Measurements from ENCODE around the gene GREB1L. TPM values are rescaled to one million over a fixed set of nuclear protein-coding genes. Genes with fewer than 3 reads are reported as not detected.
A peak's percentile ranks its signal among the peaks of the same experiment; 100 is the strongest.

Gene GREB1L
- total RNA-seq, 1 donor from 2014 or later: 12.5 TPM

GRCh38 chr18:21457179-21457535, 215.1 kb downstream of the GREB1L start:
- H3K4me3 ChIP-seq (ENCODE audit: low read length in 3 of 3): no peak overlapping the region
- H3K27me3 ChIP-seq (ENCODE audit: control insufficient read depth in 3 of 3, insufficient read depth in 3 of 3, low read length in 3 of 3): no peaks in the 10 kb centered on the region
- H3K9me3 ChIP-seq (ENCODE audit: control insufficient read depth in 3 of 3, low read length in 3 of 3): no peaks in the 10 kb centered on the region
- peaks cover 38 to 62% (median 55%) of the 10 kb centered on the region in 3 donors for H3K4me1 ChIP-seq (ENCODE audit: control insufficient read depth in 3 of 3, insufficient read depth in 3 of 3, low read length in 3 of 3)
- no peaks in the 10 kb centered on the region for H3K36me3 ChIP-seq (ENCODE audit: control insufficient read depth in 3 of 3, insufficient read depth in 3 of 3, low read length in 3 of 3)
- peak overlapping the region in 2 of 3 donors; percentile 1 to 24 for H3K9ac ChIP-seq (ENCODE audit: low read depth in 1 of 3, low read length in 3 of 3)
- peak overlapping the region; percentile 94 for H3K27ac ChIP-seq (ENCODE audit: low read depth, low read length)

- H3K9me3 ChIP-seq (ENCODE audit: control insufficient read depth in 3 of 3, low read length in 3 of 3): no peaks in the 10 kb centered on the region
- peaks cover 35 to 54% (median 50%) of the 10 kb centered on the region in 3 donors for H3K4me1 ChIP-seq (ENCODE audit: control insufficient read depth in 3 of 3, insufficient read depth in 3 of 3, low read length in 3 of 3)
- H3K9ac ChIP-seq (ENCODE audit: low read depth in 1 of 3, low read length in 3 of 3): peak overlapping the region; percentile 45 to 81 (median 66)
- H3K4me3 ChIP-seq (ENCODE audit: low read length in 3 of 3): peak overlapping the region in 2 of 3 donors; percentile 1 to 34
- peak overlapping the region; percentile 94 for H3K27ac ChIP-seq (ENCODE audit: low read depth, low read length)
- H3K36me3 ChIP-seq (ENCODE audit: control insufficient read depth in 3 of 3, insufficient read depth in 3 of 3, low read length in 3 of 3): no peaks in the 10 kb centered on the region
- H3K27me3 ChIP-seq (ENCODE audit: control insufficient read depth in 3 of 3, insufficient read depth in 3 of 3, low read length in 3 of 3): no peaks in the 10 kb centered on the region
Observed at GRCh38 chr18:21458310-21458709, 216.3 kb downstream of the GREB1L start.

GRCh38 chr18:21458788-21459187, 216.8 kb downstream of the GREB1L start:
- Histone ChIP-seq H3K4me1 (ENCODE audit: control insufficient read depth in 3 of 3, insufficient read depth in 3 of 3, low read length in 3 of 3) (peaks cover 33 to 53% (median 52%) of the 10 kb centered on the region in 3 donors), H3K27me3 (ENCODE audit: control insufficient read depth in 3 of 3, insufficient read depth in 3 of 3, low read length in 3 of 3) (no peaks in the 10 kb centered on the region), H3K9me3 (ENCODE audit: control insufficient read depth in 3 of 3, low read length in 3 of 3) (no peaks in the 10 kb centered on the region), H3K27ac (ENCODE audit: low read depth, low read length) (peak overlapping the region; percentile 94), H3K36me3 (ENCODE audit: control insufficient read depth in 3 of 3, insufficient read depth in 3 of 3, low read length in 3 of 3) (no peaks in the 10 kb centered on the region), H3K4me3 (ENCODE audit: low read length in 3 of 3) (peak overlapping the region in 2 of 3 donors; percentile 34 to 41), H3K9ac (ENCODE audit: low read depth in 1 of 3, low read length in 3 of 3) (peak overlapping the region; percentile 45 to 81 (median 66))

- no peaks in the 10 kb centered on the region for H3K27me3 ChIP-seq (ENCODE audit: control insufficient read depth in 3 of 3, insufficient read depth in 3 of 3, low read length in 3 of 3)
- H3K36me3 ChIP-seq (ENCODE audit: control insufficient read depth in 3 of 3, insufficient read depth in 3 of 3, low read length in 3 of 3): no peaks in the 10 kb centered on the region
- peaks cover 30 to 43% (median 42%) of the 10 kb centered on the region in 3 donors for H3K4me1 ChIP-seq (ENCODE audit: control insufficient read depth in 3 of 3, insufficient read depth in 3 of 3, low read length in 3 of 3)
- no peaks in the 10 kb centered on the region for H3K9me3 ChIP-seq (ENCODE audit: control insufficient read depth in 3 of 3, low read length in 3 of 3)
- H3K4me3 ChIP-seq (ENCODE audit: low read length in 3 of 3): peak overlapping the region in 2 of 3 donors; percentile 34 to 45
- H3K9ac ChIP-seq (ENCODE audit: low read depth in 1 of 3, low read length in 3 of 3): peak overlapping the region in 2 of 3 donors; percentile 27 to 80
- H3K27ac ChIP-seq (ENCODE audit: low read depth, low read length): peak overlapping the region; percentile 94
Observed at GRCh38 chr18:21459706-21460286, 217.8 kb downstream of the GREB1L start.

GRCh38 chr18:21461460-21461859, 219.4 kb downstream of the GREB1L start:
- Histone ChIP-seq H3K4me3 (ENCODE audit: low read length in 3 of 3) (peak overlapping the region in 2 of 3 donors; percentile 6 to 35), H3K27me3 (ENCODE audit: control insufficient read depth in 3 of 3, insufficient read depth in 3 of 3, low read length in 3 of 3) (no peaks in the 10 kb centered on the region), H3K9ac (ENCODE audit: low read depth in 1 of 3, low read length in 3 of 3) (peak overlapping the region in 2 of 3 donors; percentile 20 to 54), H3K4me1 (ENCODE audit: control insufficient read depth in 3 of 3, insufficient read depth in 3 of 3, low read length in 3 of 3) (peaks cover 28 to 36% (median 34%) of the 10 kb centered on the region in 3 donors), H3K27ac (ENCODE audit: low read depth, low read length) (peak overlapping the region; percentile 80), H3K36me3 (ENCODE audit: control insufficient read depth in 3 of 3, insufficient read depth in 3 of 3, low read length in 3 of 3) (no peaks in the 10 kb centered on the region), H3K9me3 (ENCODE audit: control insufficient read depth in 3 of 3, low read length in 3 of 3) (no peaks in the 10 kb centered on the region)

- H3K27me3 ChIP-seq (ENCODE audit: control insufficient read depth in 3 of 3, insufficient read depth in 3 of 3, low read length in 3 of 3): no peaks in the 10 kb centered on the region
- H3K36me3 ChIP-seq (ENCODE audit: control insufficient read depth in 3 of 3, insufficient read depth in 3 of 3, low read length in 3 of 3): no peaks in the 10 kb centered on the region
- H3K27ac ChIP-seq (ENCODE audit: low read depth, low read length): no peak overlapping the region
- H3K9me3 ChIP-seq (ENCODE audit: control insufficient read depth in 3 of 3, low read length in 3 of 3): no peaks in the 10 kb centered on the region
- no peak overlapping the region for H3K9ac ChIP-seq (ENCODE audit: low read depth in 1 of 3, low read length in 3 of 3)
- peaks cover 24 to 26% (median 25%) of the 10 kb centered on the region in 3 donors for H3K4me1 ChIP-seq (ENCODE audit: control insufficient read depth in 3 of 3, insufficient read depth in 3 of 3, low read length in 3 of 3)
- no peak overlapping the region for H3K4me3 ChIP-seq (ENCODE audit: low read length in 3 of 3)
Observed at GRCh38 chr18:21463718-21464117, 221.7 kb downstream of the GREB1L start.

- peaks cover 1 to 5% (median 2%) of the 10 kb centered on the region in 3 donors for H3K4me1 ChIP-seq (ENCODE audit: control insufficient read depth in 3 of 3, insufficient read depth in 3 of 3, low read length in 3 of 3)
- no peak overlapping the region for H3K9ac ChIP-seq (ENCODE audit: low read depth in 1 of 3, low read length in 3 of 3)
- H3K36me3 ChIP-seq (ENCODE audit: control insufficient read depth in 3 of 3, insufficient read depth in 3 of 3, low read length in 3 of 3): no peaks in the 10 kb centered on the region
- no peaks in the 10 kb centered on the region for H3K9me3 ChIP-seq (ENCODE audit: control insufficient read depth in 3 of 3, low read length in 3 of 3)
- no peak overlapping the region for H3K4me3 ChIP-seq (ENCODE audit: low read length in 3 of 3)
- H3K27me3 ChIP-seq (ENCODE audit: control insufficient read depth in 3 of 3, insufficient read depth in 3 of 3, low read length in 3 of 3): no peaks in the 10 kb centered on the region
- H3K27ac ChIP-seq (ENCODE audit: low read depth, low read length): no peak overlapping the region
Observed at GRCh38 chr18:21468514-21469164, 226.6 kb downstream of the GREB1L start.

- Histone ChIP-seq H3K9me3 (ENCODE audit: control insufficient read depth in 3 of 3, low read length in 3 of 3) (no peaks in the 10 kb centered on the region), H3K27ac (ENCODE audit: low read depth, low read length) (no peak overlapping the region), H3K4me3 (ENCODE audit: low read length in 3 of 3) (no peak overlapping the region), H3K9ac (ENCODE audit: low read depth in 1 of 3, low read length in 3 of 3) (no peak overlapping the region), H3K36me3 (ENCODE audit: control insufficient read depth in 3 of 3, insufficient read depth in 3 of 3, low read length in 3 of 3) (no peaks in the 10 kb centered on the region), H3K27me3 (ENCODE audit: control insufficient read depth in 3 of 3, insufficient read depth in 3 of 3, low read length in 3 of 3) (no peaks in the 10 kb centered on the region), H3K4me1 (ENCODE audit: control insufficient read depth in 3 of 3, insufficient read depth in 3 of 3, low read length in 3 of 3) (peaks cover 0 to 2% (median 0%) of the 10 kb centered on the region in 3 donors)
Observed at GRCh38 chr18:21472741-21473140, 230.7 kb downstream of the GREB1L start.

GRCh38 chr18:21474621-21475020, 232.6 kb downstream of the GREB1L start:
- H3K9ac ChIP-seq (ENCODE audit: low read depth in 1 of 3, low read length in 3 of 3): no peak overlapping the region
- no peaks in the 10 kb centered on the region for H3K27me3 ChIP-seq (ENCODE audit: control insufficient read depth in 3 of 3, insufficient read depth in 3 of 3, low read length in 3 of 3)
- no peak overlapping the region for H3K27ac ChIP-seq (ENCODE audit: low read depth, low read length)
- H3K4me1 ChIP-seq (ENCODE audit: control insufficient read depth in 3 of 3, insufficient read depth in 3 of 3, low read length in 3 of 3): no peaks in the 10 kb centered on the region
- H3K4me3 ChIP-seq (ENCODE audit: low read length in 3 of 3): no peak overlapping the region
- no peaks in the 10 kb centered on the region for H3K9me3 ChIP-seq (ENCODE audit: control insufficient read depth in 3 of 3, low read length in 3 of 3)
- H3K36me3 ChIP-seq (ENCODE audit: control insufficient read depth in 3 of 3, insufficient read depth in 3 of 3, low read length in 3 of 3): no peaks in the 10 kb centered on the region

GRCh38 chr18:21479721-21480120, 237.7 kb downstream of the GREB1L start:
- no peak overlapping the region for H3K9ac ChIP-seq (ENCODE audit: low read depth in 1 of 3, low read length in 3 of 3)

More at GRCh38 chr18:21479721-21480120, 237.7 kb downstream of the GREB1L start:
- Histone ChIP-seq H3K4me3 (ENCODE audit: low read length in 3 of 3) (no peak overlapping the region), H3K36me3 (ENCODE audit: control insufficient read depth in 3 of 3, insufficient read depth in 3 of 3, low read length in 3 of 3) (no peaks in the 10 kb centered on the region), H3K27me3 (ENCODE audit: control insufficient read depth in 3 of 3, insufficient read depth in 3 of 3, low read length in 3 of 3) (no peaks in the 10 kb centered on the region), H3K9me3 (ENCODE audit: control insufficient read depth in 3 of 3, low read length in 3 of 3) (no peaks in the 10 kb centered on the region), H3K27ac (ENCODE audit: low read depth, low read length) (no peak overlapping the region), H3K4me1 (ENCODE audit: control insufficient read depth in 3 of 3, insufficient read depth in 3 of 3, low read length in 3 of 3) (peaks cover 3 to 16% (median 5%) of the 10 kb centered on the region in 3 donors)
